Measurements from ENCODE around the gene DOK6. TPM values are rescaled to one million over a fixed set of nuclear protein-coding genes. Genes with fewer than 3 reads are reported as not detected.

Gene DOK6
- total RNA-seq, 1 experiment from 2014 or later = not detected

- DNase-seq = no peak
- ChIA-PET POLR2A (ENCODE audit: unreplicated experiment) (no interaction called here), CTCF (no interaction called here)
- Histone ChIP-seq H3K9me2 (ENCODE audit: insufficient read depth) (no peaks in the 10 kb centered on the region), H3K9me3 (ENCODE audit: insufficient read depth, low read depth) (no peaks in the 10 kb centered on the region), H2AFZ (no peak overlapping the region), H3K4me2 (no peak overlapping the region), H3K4me1 (replicated peaks; ENCODE audit: insufficient read depth) (no peaks in the 10 kb centered on the region), H3K27ac (no peak overlapping the region), H3K27me3 (ENCODE audit: insufficient read depth, low read depth) (no peaks in the 10 kb centered on the region), H3F3A (ENCODE audit: insufficient read depth, low read depth) (no peaks in the 10 kb centered on the region), H3K36me3 (ENCODE audit: low read depth) (no peaks in the 10 kb centered on the region), H4K20me1 (ENCODE audit: insufficient read depth) (no peaks in the 10 kb centered on the region), H3K79me2 (ENCODE audit: low read depth) (no peaks in the 10 kb centered on the region), H3K4me3 (no peak overlapping the region)
- no TSS peak for BruUV-seq (replicated peaks)
- intact Hi-C loops (cut with micrococcal nuclease; ENCODE audit: unreplicated experiment) = no loop called here
- TF ChIP-seq CTCF (conservative IDR thresholded peaks at IDR 0.05) = no peak
- no peak for TF ChIP-seq EZH2 (IDR thresholded peaks at IDR 0.05; ENCODE audit: low read depth)
Observed at GRCh38 chr18:69882965-69883668, 482.4 kb downstream of the DOK6 start.

- CTCF ChIA-PET = no interaction called here
- H3K27me3 ChIP-seq (ENCODE audit: insufficient read depth, low read depth) = no peaks in the 10 kb centered on the region
- DNase-seq = no peak
- POLR2A ChIA-PET (ENCODE audit: unreplicated experiment) = no interaction called here
- no peak overlapping the region for H3K4me2 ChIP-seq
- H3K9me2 ChIP-seq (ENCODE audit: insufficient read depth) = no peaks in the 10 kb centered on the region
- H3F3A ChIP-seq (ENCODE audit: insufficient read depth, low read depth) = no peaks in the 10 kb centered on the region
- H2AFZ ChIP-seq = no peak overlapping the region
- TF ChIP-seq EZH2 (IDR thresholded peaks at IDR 0.05; ENCODE audit: low read depth) (no peak), CTCF (conservative IDR thresholded peaks at IDR 0.05) (no peak)
- BruUV-seq (replicated peaks) = no TSS peak
- no peaks in the 10 kb centered on the region for H4K20me1 ChIP-seq (ENCODE audit: insufficient read depth)
- no peaks in the 10 kb centered on the region for H3K79me2 ChIP-seq (ENCODE audit: low read depth)
- H3K9me3 ChIP-seq (ENCODE audit: insufficient read depth, low read depth) = no peaks in the 10 kb centered on the region
- no peak overlapping the region for H3K27ac ChIP-seq
- intact Hi-C loops (cut with micrococcal nuclease; ENCODE audit: unreplicated experiment) = no loop called here
- H3K4me1 ChIP-seq (replicated peaks; ENCODE audit: insufficient read depth) = no peaks in the 10 kb centered on the region
- H3K36me3 ChIP-seq (ENCODE audit: low read depth) = no peaks in the 10 kb centered on the region
- H3K4me3 ChIP-seq = no peak overlapping the region
Observed at GRCh38 chr18:69883781-69884180, 483.1 kb downstream of the DOK6 start.

- H3K9me2 ChIP-seq (ENCODE audit: insufficient read depth) = no peaks in the 10 kb centered on the region
- intact Hi-C loops (cut with micrococcal nuclease; ENCODE audit: unreplicated experiment) = no loop called here
- TF ChIP-seq CTCF (conservative IDR thresholded peaks at IDR 0.05) (no peak), EZH2 (IDR thresholded peaks at IDR 0.05; ENCODE audit: low read depth) (no peak)
- no peaks in the 10 kb centered on the region for H4K20me1 ChIP-seq (ENCODE audit: insufficient read depth)
- no peaks in the 10 kb centered on the region for H3K79me2 ChIP-seq (ENCODE audit: low read depth)
- H3F3A ChIP-seq (ENCODE audit: insufficient read depth, low read depth) = no peaks in the 10 kb centered on the region
- no peak overlapping the region for H2AFZ ChIP-seq
- BruUV-seq (replicated peaks) = no TSS peak
- H3K9me3 ChIP-seq (ENCODE audit: insufficient read depth, low read depth) = no peaks in the 10 kb centered on the region
- POLR2A ChIA-PET (ENCODE audit: unreplicated experiment) = no interaction called here
- H3K27me3 ChIP-seq (ENCODE audit: insufficient read depth, low read depth) = no peaks in the 10 kb centered on the region
- no peak for DNase-seq
- no peaks in the 10 kb centered on the region for H3K4me1 ChIP-seq (replicated peaks; ENCODE audit: insufficient read depth)
- H3K27ac ChIP-seq = no peak overlapping the region
- H3K4me3 ChIP-seq = no peak overlapping the region
- no peaks in the 10 kb centered on the region for H3K36me3 ChIP-seq (ENCODE audit: low read depth)
- CTCF ChIA-PET = no interaction called here
- no peak overlapping the region for H3K4me2 ChIP-seq
Observed at GRCh38 chr18:69885355-69885754, 484.7 kb downstream of the DOK6 start.

Data from PC-9 (cell line).